MM.1S (cell line): Measurements from ENCODE around the gene SSX4B.

Source experiments
- DNase-seq: peaks from one replicate; pipeline ENCODE4 v3.0.0-alpha.2; 2015
- H2AFZ ChIP-seq: fragments of 300-600 bp; sonication (generic); 2 replicates; pipeline ENCODE4 v1.6.0; 2016; ENCODE audit warnings: antibody characterized with exemption, low read length
- H3F3A ChIP-seq: fragments of 300-600 bp; sonication (generic); 2 replicates; pipeline ENCODE4 v1.6.1; 2016; ENCODE audit warnings: mild to moderate bottlenecking, antibody characterized with exemption, low read length, moderate library complexity, mixed read lengths; ENCODE audit not compliant: insufficient read depth
- H3K27ac ChIP-seq: fragments of 300-600 bp; sonication (generic); 2 replicates; pipeline ENCODE4 v1.5.1; 2016; ENCODE audit warnings: mild to moderate bottlenecking, low read length
- H3K27me3 ChIP-seq: fragments of 300-600 bp; sonication (generic); replicated peaks from 2 replicates; pipeline ENCODE4 v1.6.0; 2016; ENCODE audit warnings: low read length; ENCODE audit not compliant: insufficient read depth
- H3K36me3 ChIP-seq: fragments of 300-600 bp; sonication (generic); replicated peaks from 2 replicates; pipeline ENCODE4 v1.6.1; 2016; ENCODE audit warnings: mild to moderate bottlenecking, low read length, mixed read lengths; ENCODE audit not compliant: insufficient read depth
- H3K4me1 ChIP-seq: fragments of 300-600 bp; sonication (generic); 2 replicates; pipeline ENCODE4 v1.6.1; 2016; ENCODE audit warnings: low read length, mixed read lengths
- H3K4me2 ChIP-seq: fragments of 300-600 bp; sonication (generic); 2 replicates; pipeline ENCODE4 v1.6.0; 2016; ENCODE audit warnings: low read depth, low read length
- H3K4me3 ChIP-seq: fragments of 300-600 bp; sonication (generic); 2 replicates; pipeline ENCODE4 v1.5.1; 2016; ENCODE audit warnings: low read length, mixed read lengths
- H3K79me2 ChIP-seq: fragments of 300-600 bp; sonication (generic); 2 replicates; pipeline ENCODE4 v1.6.1; 2016; ENCODE audit warnings: mixed run types, low read length, mixed read lengths
- H3K9ac ChIP-seq: fragments of 300-600 bp; sonication (generic); 2 replicates; pipeline ENCODE4 v1.6.1; 2016; ENCODE audit warnings: low read length, mixed read lengths
- H3K9me2 ChIP-seq: fragments of 300-600 bp; sonication (generic); replicated peaks from 2 replicates; pipeline ENCODE4 v1.6.1; 2016; ENCODE audit warnings: mild to moderate bottlenecking, low read length, mixed read lengths; ENCODE audit not compliant: insufficient read depth
- H3K9me3 ChIP-seq: fragments of 300-600 bp; sonication (generic); replicated peaks from 2 replicates; pipeline ENCODE4 v1.6.1; 2016; ENCODE audit warnings: mild to moderate bottlenecking, low read length, mixed read lengths; ENCODE audit not compliant: insufficient read depth
- H4K20me1 ChIP-seq: fragments of 300-600 bp; sonication (generic); 2 replicates; pipeline ENCODE4 v1.6.1; 2016; ENCODE audit warnings: mild to moderate bottlenecking, low read length, moderate library complexity, mixed read lengths; ENCODE audit not compliant: insufficient read depth
- CTCF ChIP-seq: fragments of 300-600 bp; sonication (generic); IDR thresholded peaks from 2 replicates; pipeline ENCODE4 v1.5.1; 2016; ENCODE audit warnings: antibody characterized with exemption, low read length, mixed read lengths
- EZH2 ChIP-seq: fragments of 300-600 bp; sonication (generic); optimal IDR thresholded peaks from 2 replicates; pipeline ENCODE3; 2017; ENCODE audit warnings: low read depth, mild to moderate bottlenecking, antibody characterized with exemption, low read length, mixed read lengths
- EZH2phosphoT487 ChIP-seq: fragments of 300-600 bp; sonication (generic); IDR thresholded peaks from 2 replicates; pipeline ENCODE4 v1.6.1; 2018; ENCODE audit warnings: antibody characterized with exemption, low read length

Gene SSX4B

GRCh38 chrX:48458711-48459110 lies 47.0 kb upstream of the SSX4B start:
- no peaks in the 10 kb centered on the region for H3K27me3 ChIP-seq
- TF ChIP-seq EZH2 (no peak), CTCF (no peak), EZH2phosphoT487 (no peak)
- no peaks in the 10 kb centered on the region for H3F3A ChIP-seq
- H3K9me3 ChIP-seq = no peaks in the 10 kb centered on the region
- H3K4me2 ChIP-seq = no peak overlapping the region
- H3K36me3 ChIP-seq = no peaks in the 10 kb centered on the region
- no peaks in the 10 kb centered on the region for H3K9me2 ChIP-seq
- DNase-seq = no peak
- H3K9ac ChIP-seq = no peak overlapping the region
- H3K79me2 ChIP-seq = no peaks in the 10 kb centered on the region
- H2AFZ ChIP-seq = no peak overlapping the region
- H3K4me3 ChIP-seq = no peak overlapping the region
- no peaks in the 10 kb centered on the region for H4K20me1 ChIP-seq
- no peaks in the 10 kb centered on the region for H3K4me1 ChIP-seq
- no peak overlapping the region for H3K27ac ChIP-seq

DNA sequence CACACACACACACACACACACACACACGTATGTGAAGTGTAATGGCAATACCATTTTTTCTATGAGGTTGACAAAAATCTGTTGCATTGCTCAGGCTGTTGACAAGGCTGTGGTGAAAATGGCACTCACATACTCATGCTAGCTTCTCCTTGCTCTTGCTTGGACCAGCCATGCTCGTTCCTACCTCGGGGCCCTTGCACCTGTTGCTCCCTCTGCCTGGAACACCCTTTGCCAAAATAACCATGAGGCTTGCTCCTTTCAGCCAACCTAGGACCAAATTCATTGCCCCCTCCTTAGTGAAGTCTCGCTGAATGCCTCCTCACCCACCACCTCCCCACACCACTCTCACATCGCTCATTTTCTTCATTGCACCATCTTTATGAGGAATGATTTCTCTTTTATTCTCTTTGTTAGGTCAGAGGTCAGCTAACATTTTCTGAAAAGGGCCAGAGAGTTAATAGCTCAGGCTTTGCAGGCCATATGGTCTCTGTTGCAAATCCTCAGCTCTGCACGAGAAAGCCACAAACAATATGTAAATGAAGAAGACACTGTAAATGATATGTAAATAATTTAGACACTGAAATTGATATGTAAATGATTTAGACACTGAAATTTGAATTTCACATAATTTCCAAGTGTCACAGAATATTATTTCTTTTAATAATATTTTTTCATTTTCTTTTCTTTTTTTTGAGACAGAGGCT lies 45.0 kb upstream of the SSX4B start:
- H3F3A ChIP-seq = no peaks in the 10 kb centered on the region
- H3K9me2 ChIP-seq = no peaks in the 10 kb centered on the region
- no peak overlapping the region for H3K4me2 ChIP-seq
- H2AFZ ChIP-seq = no peak overlapping the region
- no peaks in the 10 kb centered on the region for H3K9me3 ChIP-seq
- DNase-seq = no peak
- H3K79me2 ChIP-seq = no peaks in the 10 kb centered on the region
- H3K36me3 ChIP-seq = no peaks in the 10 kb centered on the region
- no peaks in the 10 kb centered on the region for H3K27me3 ChIP-seq
- no peak overlapping the region for H3K9ac ChIP-seq
- H4K20me1 ChIP-seq = no peaks in the 10 kb centered on the region
- H3K4me1 ChIP-seq = no peaks in the 10 kb centered on the region
- H3K4me3 ChIP-seq = no peak overlapping the region
- TF ChIP-seq EZH2 = no peak
- TF ChIP-seq CTCF = no peak
- TF ChIP-seq EZH2phosphoT487 = no peak
- H3K27ac ChIP-seq = no peak overlapping the region

DNA sequence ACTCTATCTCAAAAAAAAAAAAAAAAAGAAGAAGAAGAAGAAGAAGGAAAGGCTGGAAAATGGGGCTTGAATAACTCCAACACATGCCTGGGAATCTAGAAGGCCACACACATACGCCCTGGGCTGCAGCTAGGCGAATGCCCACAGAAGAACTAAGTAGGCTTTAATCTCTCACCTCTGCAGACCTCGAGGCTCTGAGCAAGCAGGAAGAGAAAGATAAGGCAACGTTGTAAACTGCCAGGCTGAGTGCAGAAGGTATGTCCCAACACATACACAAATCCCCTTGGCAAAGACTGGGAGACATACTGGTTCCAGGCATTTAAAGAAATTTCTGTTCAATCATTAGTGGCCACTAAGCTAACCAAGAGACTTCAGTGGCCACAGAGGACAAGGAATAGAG lies 39.9 kb upstream of the SSX4B start:
- Histone ChIP-seq H2AFZ (no peak overlapping the region), H3K9me3 (no peaks in the 10 kb centered on the region), H3K4me3 (no peak overlapping the region), H3K9me2 (no peaks in the 10 kb centered on the region), H3F3A (no peaks in the 10 kb centered on the region), H3K36me3 (no peaks in the 10 kb centered on the region), H3K27ac (no peak overlapping the region), H3K9ac (no peak overlapping the region), H3K4me1 (no peaks in the 10 kb centered on the region), H4K20me1 (no peaks in the 10 kb centered on the region), H3K4me2 (no peak overlapping the region), H3K79me2 (no peaks in the 10 kb centered on the region), H3K27me3 (no peaks in the 10 kb centered on the region)
- no peak for DNase-seq
- TF ChIP-seq CTCF = no peak
